Activated gamma-delta T cell treated with anti-CD3 and anti-CD28 coated beads, Interleukin-2, amount 50 U/mL, for 16 hours (primary cell): ENCODE results near the gene NIF3L1.
A peak's percentile ranks its signal among the peaks of the same experiment; 100 is the strongest.
"Not testable (repeated sequence)": the region's sequence is repeated elsewhere in the genome, so short reads cannot be mapped to it uniquely, and the experiment has no call there.

Experiments used
- DNase-seq: peaks from one replicate; pipeline ENCODE4 v3.0.0-alpha.2; 2020; ENCODE audit warnings: low read depth

NIF3L1 gene

DNA sequence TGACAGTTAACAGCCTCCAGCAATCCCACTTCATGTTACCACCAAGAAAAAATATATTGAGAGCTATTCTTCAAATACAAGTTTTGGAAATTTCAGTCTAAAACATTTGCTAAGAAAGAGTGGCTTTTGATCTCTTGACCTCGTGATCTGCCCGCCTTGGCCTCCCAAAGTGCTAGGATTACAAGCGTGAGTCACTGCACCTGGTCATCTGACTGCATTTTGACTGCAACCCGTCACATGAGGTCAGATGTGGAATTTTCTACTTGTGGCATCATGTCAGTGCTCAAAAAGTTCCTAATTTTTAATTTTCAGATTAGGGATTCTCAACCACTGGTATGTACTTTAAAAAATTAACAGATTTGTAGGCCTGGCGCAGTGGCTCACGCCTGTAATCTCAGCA lies 15.6 kb upstream of the NIF3L1 start:
- no peak for DNase-seq

DNA sequence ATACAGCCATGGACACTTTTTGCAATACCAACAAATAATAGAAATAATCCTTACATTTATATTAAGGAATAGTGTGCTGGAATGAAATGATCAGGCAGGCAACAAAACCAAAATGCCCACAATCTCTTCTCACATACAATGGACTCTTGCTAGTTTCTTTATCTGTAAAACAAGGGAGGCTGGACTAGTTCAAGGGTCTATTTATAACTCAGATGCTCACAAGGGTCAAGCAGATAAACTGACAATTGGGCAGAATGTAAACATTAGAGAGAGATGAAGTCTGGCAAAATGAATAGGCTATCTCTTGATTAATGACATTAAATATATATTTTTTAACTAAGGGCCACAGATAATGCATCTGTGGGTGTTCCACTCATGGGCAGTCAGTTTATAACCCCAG lies 11.7 kb upstream of the NIF3L1 start:
- DNase-seq: no peak

DNA sequence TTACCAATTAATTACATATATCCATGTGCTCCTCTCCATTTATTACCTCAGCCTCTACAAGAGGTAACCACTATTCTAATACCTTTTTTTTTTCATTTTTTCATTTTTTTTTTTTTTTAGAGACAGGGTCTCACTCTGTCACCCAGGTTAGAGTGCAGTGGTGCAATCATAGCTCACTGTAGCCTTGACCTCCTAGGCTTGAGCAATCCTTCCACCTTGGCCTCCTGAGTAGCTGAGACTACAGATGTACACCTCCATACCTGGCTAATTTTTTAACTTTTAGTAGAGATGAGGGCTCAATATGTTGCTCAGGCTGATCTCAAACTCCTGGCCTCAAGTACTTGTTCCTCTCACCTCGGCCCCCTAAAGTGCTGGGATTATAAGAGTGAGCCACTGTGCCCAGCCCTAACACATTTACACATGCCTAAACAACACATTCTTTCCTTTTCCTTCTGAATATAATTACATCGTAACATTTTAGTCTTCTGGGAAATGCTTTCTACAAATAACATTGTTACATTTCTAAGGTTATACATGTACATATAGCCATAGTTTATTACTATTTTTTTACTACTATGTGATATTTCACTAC lies 10.8 kb upstream of the NIF3L1 start:
- no peak for DNase-seq

DNA sequence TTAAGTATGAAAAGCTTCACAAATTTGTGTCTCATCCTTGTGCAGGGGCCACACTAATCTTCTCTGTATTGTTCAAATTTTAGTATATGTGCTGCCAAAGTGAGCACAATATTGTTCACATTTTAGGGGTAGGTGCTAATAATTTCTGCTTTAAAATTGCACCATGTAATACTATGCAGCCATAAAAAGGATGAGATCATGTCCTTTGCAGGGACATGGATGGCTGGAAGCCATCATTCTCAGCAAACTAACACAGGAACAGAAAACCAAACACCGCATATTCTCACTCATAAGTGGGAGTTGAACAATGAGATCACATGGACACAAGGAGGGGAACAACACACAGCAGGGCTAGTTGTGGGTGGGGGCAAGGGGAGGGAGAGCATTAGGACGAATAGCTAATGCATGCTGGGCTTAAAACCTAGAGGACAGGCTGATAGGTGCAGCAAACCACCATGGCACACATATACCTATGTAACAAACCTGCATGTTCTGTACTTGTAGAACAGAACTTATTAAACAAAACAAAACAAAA lies 7.4 kb upstream of the NIF3L1 start:
- DNase-seq: not testable (repeated sequence)

DNA sequence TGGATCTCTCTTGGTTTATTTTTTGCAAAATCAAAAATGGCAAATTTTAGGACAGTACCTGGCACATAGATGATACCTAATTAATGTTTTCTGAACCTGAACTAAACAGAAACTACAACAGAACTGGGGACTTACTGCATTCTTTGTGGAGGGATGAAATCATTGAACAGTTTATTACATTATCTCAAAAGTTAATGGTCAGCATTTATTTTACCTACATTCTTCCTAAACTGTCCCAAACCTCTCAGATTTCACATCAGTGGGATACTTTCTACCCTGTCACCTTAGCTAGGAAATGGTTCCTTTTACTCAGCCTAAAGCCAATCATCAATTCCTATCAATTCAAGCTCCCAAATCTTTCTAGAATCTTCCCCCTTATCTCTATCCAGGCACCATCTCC lies 10.3 kb downstream of the NIF3L1 start:
- DNase-seq: no peak

DNA sequence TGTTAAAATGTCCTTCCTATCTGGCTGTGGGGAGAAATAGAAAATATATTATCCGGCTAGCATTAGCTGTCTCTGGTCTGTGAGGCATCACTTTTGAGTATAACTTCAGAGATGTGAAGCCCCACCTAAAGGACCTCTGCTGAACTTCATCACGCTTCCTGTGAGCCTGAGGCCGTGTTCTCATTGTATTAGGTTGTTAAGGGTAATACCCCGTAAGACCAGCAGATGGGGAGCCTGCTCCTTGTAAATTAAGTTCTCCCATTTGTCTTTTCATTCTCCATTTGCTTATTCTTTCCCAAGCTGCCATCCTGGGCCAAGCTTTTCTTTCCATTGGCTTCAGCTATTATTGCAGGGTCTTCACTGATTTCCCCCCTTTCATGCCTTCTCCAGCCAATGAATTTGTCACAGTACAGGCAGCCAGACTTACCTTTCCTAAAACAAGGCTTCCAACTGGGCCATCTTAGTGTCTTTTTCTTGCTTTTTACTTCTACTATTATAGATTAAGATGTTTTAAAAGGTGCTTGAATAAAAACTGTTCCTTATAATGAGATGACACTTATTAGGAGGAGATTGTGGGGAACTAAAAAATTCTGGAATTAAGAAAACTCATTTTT lies 12.4 kb downstream of the NIF3L1 start:
- DNase-seq: peak; percentile 58

DNA sequence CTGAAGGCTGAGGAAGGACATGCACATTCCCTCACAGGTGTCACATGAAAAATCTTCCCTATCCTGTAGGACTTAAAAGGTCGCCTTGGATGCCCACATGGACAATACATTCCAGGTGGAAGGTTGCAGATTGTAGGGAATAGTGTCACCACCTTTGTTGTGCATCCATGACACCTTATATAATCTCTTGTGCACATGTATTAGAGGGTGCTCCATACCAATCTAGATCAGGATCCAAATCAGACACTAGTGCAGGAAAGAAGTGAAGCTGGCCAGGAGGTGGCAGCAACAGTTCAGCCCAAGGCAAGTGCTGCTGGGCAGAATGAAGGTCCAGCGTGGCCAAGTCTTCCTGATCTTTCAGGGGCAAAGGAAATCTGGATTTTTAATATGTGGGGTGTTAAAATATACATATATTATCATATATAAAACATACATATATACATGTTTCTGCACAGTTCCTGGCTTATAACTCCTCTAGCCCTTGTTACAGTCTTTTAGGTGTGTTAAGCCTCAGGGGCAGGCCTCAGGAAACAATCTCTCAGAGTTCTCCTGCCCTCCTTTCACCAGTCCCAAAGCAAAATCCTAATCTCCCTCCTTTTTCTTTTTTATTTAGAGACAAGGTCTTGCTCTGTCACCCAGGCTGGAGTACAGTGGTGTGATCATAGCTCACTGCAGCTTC lies 16.6 kb downstream of the NIF3L1 start:
- DNase-seq: peak; percentile 16

DNA sequence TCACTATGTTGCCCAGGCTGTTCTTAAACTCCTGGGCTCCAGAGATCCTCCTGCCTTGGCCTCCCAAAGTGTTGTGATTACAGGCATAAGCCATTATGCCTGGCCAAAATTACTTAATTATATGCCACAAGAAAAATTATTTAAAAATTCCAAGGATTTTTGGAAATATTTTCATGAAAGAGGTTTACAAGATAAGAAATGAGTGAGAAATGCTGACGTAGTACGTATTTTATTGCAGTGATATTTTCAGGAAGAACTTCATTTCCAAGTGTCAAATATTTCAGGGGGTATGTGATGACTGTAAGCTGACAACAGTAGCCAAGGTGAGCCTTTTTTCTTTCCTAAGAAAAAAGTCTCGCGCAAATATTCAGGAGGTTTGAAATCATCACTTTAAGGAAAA lies 20.8 kb downstream of the NIF3L1 start:
- no peak for DNase-seq

DNA sequence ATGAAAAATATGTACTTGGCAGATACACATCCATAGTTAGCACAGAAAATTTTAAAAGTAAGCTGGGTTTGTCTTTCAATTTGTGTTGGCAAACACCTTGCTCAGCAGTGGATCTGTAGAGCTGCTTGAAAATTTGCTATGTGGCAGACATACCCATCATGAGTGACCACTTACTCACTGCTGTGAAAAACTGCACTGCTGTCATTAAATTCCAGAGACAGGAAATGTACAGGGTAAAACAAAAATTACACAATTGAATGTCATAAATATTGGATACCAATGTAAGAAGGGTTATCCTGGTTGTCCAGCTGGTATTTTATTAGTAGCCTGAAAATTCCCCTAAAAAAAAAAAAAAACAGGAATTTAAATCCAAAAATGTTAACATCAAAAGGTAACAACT lies 24.5 kb downstream of the NIF3L1 start:
- no peak for DNase-seq

DNA sequence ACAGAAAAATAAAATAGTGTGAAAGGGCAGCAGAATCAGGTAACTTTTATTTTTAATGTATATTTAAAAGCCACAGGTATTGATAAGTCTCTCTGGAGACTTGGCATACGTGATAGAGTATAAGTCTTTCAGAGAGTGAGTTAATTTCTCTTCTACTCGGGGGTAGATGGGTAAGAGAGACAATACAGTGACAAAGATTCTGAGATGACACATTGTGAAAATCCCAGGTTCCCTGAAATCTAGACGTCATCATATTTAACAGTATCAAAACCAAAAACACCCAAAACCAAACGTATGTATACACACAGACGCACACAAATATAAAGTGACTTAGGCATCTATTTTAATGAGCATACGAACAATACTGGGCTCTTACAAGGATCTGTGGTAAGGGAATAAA lies 33.3 kb downstream of the NIF3L1 start:
- DNase-seq: no peak

DNA sequence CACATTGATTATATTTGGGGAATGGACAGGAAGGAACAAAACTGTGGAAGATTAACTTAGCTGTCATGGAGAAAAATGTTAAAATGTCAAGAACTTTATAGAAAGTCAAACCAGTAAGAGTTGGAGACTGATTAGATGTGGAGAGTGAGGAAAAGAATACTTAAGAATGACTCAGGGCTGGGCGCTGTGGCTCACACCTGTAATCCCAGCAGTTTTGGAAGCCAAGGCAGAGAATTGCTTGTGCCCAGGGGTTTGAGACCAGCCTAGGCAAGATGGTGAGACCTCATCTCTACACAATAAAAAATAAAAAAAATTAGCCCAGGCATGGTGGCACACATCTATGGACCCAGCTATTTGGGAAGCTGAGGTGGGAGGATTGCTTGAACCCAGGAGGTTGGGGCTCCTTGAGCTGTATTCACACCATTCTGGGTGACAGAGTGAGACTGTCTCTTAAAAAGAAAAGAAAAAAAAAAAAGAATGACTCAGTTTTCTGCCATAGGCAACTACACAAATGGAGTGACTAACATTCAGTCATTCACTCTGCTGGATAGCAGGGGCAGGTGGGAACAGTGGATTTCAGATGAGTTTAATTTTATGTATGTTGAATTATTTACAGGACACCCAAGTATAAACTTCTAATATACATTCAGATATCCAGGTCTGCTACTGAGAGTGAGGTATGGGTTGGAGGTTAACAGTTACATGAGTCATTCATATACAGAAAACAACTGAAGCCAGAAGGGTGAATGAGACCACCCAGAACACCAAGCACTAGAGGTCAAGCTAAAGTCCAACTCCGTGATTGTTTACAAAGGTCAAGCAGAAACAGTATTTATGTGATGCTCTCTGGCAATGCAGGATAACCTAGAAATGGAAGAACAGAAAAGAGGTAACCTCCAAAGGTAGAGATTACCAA lies 40.4 kb downstream of the NIF3L1 start:
- DNase-seq: no peak

DNA sequence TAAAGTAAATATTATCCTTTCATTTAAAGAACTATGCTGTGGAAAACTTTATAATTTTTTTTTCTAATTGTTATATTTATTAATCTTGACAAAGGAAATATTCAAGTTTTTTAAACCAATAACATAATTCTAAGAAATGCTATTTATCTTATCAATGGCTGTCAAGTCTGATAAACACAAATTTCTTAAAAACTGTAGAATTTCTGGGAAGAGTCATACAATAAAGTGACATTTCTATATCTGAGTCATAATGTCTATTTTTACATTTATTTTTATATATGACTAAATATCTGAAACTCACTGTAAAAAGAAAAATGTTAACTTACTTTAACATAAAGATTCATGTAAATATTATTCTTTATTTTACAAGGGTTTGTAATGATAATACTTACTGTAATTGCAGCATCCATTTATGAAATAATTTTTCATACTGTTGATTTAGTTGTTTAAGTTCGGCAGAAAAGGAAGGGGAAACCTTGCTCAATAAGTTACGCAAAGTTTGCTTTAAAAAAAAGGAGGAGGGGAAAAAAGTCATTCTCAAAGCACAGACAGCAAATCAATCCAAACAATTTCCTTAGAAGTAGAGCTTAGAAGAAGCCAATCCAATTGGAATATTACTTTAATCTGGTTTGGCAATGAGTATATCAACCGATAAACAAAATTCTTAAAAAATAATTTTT lies 41.9 kb downstream of the NIF3L1 start:
- no peak for DNase-seq

DNA sequence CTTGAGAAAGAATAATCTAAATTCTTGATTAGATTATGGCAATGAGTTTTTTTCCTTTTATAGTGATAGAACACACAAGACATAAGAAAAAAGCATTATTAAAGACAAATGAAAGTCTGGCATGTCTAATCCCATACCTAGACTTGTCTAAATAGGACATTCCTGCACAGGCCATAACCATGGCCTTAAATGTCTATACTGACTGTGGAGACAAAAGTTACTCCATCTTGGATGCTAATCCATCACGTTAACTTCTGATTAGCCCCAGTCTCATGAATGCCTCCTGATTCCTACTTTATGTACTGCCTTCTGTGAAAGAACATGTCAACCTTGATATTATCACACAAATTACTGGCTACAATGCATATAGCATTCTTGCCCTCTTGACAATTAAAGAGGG lies 50.7 kb downstream of the NIF3L1 start:
- no peak for DNase-seq

DNA sequence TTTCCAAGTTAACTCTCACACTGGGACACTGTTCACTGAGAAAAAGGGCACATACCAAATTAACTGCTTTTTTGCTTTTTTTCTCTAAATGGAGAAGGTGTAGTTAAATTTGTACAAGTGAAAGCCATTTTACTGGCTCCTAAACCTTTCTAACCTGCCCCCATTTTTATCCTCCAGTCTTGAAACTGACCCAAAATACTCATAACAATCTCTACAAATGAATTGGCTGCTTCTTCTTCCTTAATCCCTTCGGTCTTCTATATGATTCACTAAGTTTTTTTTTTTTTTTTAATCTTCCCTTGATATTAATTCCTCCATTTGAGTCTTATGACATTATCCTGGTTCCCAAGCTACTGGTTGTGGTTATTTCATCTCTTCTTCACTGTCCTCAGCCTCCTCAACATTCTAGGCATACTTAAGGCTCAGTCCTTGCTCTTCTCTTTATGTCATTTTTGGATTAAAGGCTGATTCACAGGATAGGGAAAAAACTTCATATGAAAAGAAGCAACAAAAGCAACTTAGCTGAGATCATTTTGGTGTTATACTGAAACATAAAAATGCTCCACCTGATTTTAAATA lies 54.4 kb downstream of the NIF3L1 start:
- no peak for DNase-seq

DNA sequence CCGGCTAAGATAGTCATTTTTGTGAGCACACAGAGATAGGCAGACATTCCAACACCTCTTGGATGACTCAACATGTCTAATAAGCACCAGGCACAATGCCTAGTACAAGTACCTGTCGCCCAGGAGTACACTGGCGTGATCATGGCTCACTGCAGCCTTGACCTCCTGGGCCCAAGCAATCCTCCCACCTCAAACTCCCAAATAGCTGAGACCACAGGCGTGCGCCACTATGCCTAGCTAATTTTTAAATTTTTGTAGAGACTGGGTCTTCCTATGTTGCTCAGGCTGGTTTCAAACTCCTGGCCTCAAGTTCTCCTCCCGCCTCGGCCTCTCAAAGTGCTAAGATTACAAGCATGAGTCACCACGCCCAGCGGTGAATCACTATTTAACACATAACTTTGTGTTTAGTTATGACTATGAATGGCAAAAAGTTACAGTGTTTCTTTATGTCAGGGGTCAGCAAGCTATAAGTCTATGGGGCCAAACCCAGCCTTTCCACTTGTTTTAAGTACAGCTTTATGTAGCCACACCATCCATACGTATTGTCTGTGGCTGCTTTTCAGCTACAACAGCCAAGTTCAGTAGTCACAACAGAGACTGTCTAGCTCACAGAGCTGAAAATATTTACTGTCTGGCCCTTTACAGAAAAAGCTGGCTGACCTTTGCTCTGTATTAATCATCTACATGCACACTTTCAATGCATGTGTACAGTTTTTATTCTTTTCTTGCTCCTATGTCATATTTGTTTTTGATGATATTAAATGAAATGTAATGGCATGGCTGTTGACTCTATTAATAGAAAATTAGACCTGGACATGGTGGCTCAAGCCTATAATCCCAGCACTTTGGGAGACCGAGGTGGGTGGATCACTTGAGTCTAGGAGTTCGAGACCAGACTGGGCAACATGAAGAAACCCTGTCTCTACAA lies 55.6 kb downstream of the NIF3L1 start:
- DNase-seq: peak; percentile 9

DNA sequence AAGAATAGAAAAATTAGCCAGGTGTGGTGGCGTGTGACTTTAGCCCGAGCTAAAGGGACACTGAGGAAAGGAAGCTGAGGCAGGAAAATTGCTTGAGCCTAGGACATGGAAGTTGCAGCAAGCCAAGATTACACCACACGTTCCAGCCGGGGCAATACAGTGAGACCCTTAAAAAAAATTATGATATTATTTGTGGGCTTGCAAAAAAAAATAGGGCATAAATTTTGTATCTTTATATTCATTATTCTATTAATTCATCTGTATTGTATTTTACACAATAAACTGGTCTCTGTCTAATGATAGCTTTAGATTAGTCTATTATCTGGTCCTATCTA lies 56.2 kb downstream of the NIF3L1 start:
- no peak for DNase-seq

DNA sequence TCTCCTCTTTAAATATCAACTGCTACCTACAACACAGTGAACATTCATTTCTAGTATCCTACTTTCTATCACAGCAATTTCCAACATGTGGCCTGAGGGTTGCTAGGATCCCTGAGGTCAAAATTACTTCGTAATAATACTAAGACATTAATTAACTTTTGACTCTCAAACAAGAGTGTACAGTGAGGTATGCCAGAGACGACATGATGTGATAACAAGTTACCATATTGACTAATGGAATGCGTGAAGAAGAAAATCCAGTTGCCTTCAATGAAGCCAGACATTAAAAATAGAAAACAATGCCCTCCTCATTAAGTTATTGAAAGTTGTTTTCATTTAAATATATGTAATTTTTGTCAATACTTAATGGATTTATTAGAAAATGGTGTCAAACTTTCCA lies 61.2 kb downstream of the NIF3L1 start:
- DNase-seq: no peak
